Activated T-cell treated with anti-CD3 and anti-CD28 coated beads, Interleukin-2, amount 50 U/mL, for 4 hours (primary cell): Measurements from ENCODE around the gene SMPDL3B. TPM values are rescaled to one million over a fixed set of nuclear protein-coding genes. Genes with fewer than 3 reads are reported as not detected.
"Not testable (repeated sequence)": the region's sequence is repeated elsewhere in the genome, so short reads cannot be mapped to it uniquely, and the experiment has no call there.

Experiments
- ATAC-seq, 2 donors: fragments of 200-7000 bp; cut with Tn5 transposase; one replicate each; pipeline ENCODE4 v1.10.0; 2021
- DNase-seq: peaks from one replicate; pipeline ENCODE4 v3.0.0-alpha.2; 2020
- H3K27me3 Mint-ChIP-seq: one replicate; pipeline ENCODE4 v1.8.0; 2021; ENCODE audit warnings: low read depth, mixed read lengths
- H3K36me3 Mint-ChIP-seq: one replicate; pipeline ENCODE4 v1.8.0; 2022; ENCODE audit warnings: mixed read lengths; ENCODE audit not compliant: insufficient read depth
- H3K4me1 Mint-ChIP-seq: one replicate; pipeline ENCODE4 v1.8.0; 2021; ENCODE audit warnings: low read depth, mixed read lengths
- H3K4me3 Mint-ChIP-seq: one replicate; pipeline ENCODE4 v1.8.0; 2021; ENCODE audit warnings: mild to moderate bottlenecking, moderate library complexity, mixed read lengths
- H3K9me3 Mint-ChIP-seq: one replicate; pipeline ENCODE4 v1.8.0; 2021; ENCODE audit warnings: mixed read lengths
- total RNA-seq, 3 donors: library from RNA; stranded (reverse); gene quantifications; one replicate each; pipeline ENCODE4 v1.2.1, GENCODE V29; 2021

The SMPDL3B gene
- total RNA-seq, 3 donors from 2014 or later: 0.16 to 0.43 (median 0.22) TPM

GRCh38 chr1:27999055-27999454, 64.3 kb downstream of the SMPDL3B start:
- DNase-seq (no peak), ATAC-seq (no peak)
- no peaks in the 10 kb centered on the region for H3K27me3 Mint-ChIP-seq
- no peaks in the 10 kb centered on the region for H3K9me3 Mint-ChIP-seq
- H3K4me3 Mint-ChIP-seq: no peak overlapping the region
- H3K36me3 Mint-ChIP-seq: peaks cover 33% of the 10 kb centered on the region
- H3K4me1 Mint-ChIP-seq: peaks cover 2% of the 10 kb centered on the region

DNA sequence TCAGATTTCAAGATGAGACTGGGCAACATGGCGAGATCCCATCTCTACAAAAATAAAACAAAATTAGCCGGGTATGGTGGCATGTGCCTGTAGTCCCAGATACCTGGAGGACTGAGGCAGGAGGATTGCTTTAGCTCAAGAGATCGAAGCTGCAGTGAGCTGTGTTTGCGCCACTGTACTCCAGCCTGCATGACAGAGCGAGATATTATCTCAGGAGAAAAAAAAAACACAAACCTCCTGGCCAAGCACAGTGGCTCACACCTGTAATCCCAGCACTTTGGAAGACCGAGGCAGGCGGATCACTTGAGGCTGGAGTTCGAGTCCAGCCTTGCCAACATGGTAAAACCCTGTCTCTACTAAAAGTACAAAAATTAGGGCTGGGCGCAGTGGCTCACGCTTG, 67.8 kb downstream of the SMPDL3B start:
- H3K4me1 Mint-ChIP-seq: no peaks in the 10 kb centered on the region
- ATAC-seq (no peak), DNase-seq (no peak)
- H3K36me3 Mint-ChIP-seq: peaks cover 28% of the 10 kb centered on the region
- no peak overlapping the region for H3K4me3 Mint-ChIP-seq
- H3K27me3 Mint-ChIP-seq: no peaks in the 10 kb centered on the region
- no peaks in the 10 kb centered on the region for H3K9me3 Mint-ChIP-seq

- not testable (repeated sequence) for H3K9me3 Mint-ChIP-seq, H3K4me1 Mint-ChIP-seq, H3K4me3 Mint-ChIP-seq, ATAC-seq, DNase-seq, H3K27me3 Mint-ChIP-seq
- peaks cover 23% of the 10 kb centered on the region for H3K36me3 Mint-ChIP-seq
These were observed 68.3 kb downstream of the SMPDL3B start for GRCh38 chr1:28003117-28003516.

Other genes with a start within 250 kb of the SMPDL3B start
- 10 to 100 TPM; 10.3 to 13.0 (median 11.0) TPM for gene FAM76A, start 209.0 kb upstream of the SMPDL3B start, total RNA-seq
- gene STX12, start 161.8 kb upstream of the SMPDL3B start, total RNA-seq: 10 to 100 TPM; 18.5 to 27.2 (median 25.2) TPM
- gene PPP1R8, start 104.2 kb upstream of the SMPDL3B start, total RNA-seq: 10 to 100 TPM; 67.7 to 82.5 (median 75.9) TPM
- gene THEMIS2, start 62.5 kb upstream of the SMPDL3B start, total RNA-seq: 10 to 100 TPM in 1 of 3 donors, 1 to 10 TPM in 2; 7.5 to 14.2 (median 9.9) TPM
- 100 to 1,000 TPM; 126 to 136 (median 130) TPM for gene RPA2, start 20.4 kb upstream of the SMPDL3B start, total RNA-seq
- 1 to 10 TPM; 6.8 to 8.3 (median 7.0) TPM for gene XKR8, start 25.0 kb downstream of the SMPDL3B start, total RNA-seq
- gene EYA3, start 153.6 kb downstream of the SMPDL3B start, total RNA-seq: 10 to 100 TPM; 26.6 to 29.6 (median 28.1) TPM
- 1 to 10 TPM in 2 of 3 donors, under 1 TPM in 1; 0.96 to 3.4 (median 1.3) TPM for gene PTAFR, start 241.7 kb downstream of the SMPDL3B start, total RNA-seq